GM23338 (cell line): ENCODE data around the gene CELA1. TPM values are rescaled to one million over a fixed set of nuclear protein-coding genes. Genes with fewer than 3 reads are reported as not detected.

ENCODE experiments used
- ATAC-seq: fragments of 200-7000 bp; cut with Tn5 transposase; 3 replicates; pipeline ENCODE4 v1.9.1; 2020
- DNase-seq: peaks from one replicate; pipeline ENCODE4 v3.0.0-alpha.2; 2015; ENCODE audit warnings: low spot score
- H2AFZ ChIP-seq: fragments of 200-600 bp; sonication (generic); 2 replicates; pipeline ENCODE4 v1.8.0; 2016; ENCODE audit warnings: antibody characterized with exemption, mild to moderate bottlenecking, moderate library complexity
- H3F3A ChIP-seq: fragments of 200-600 bp; sonication (generic); replicated peaks from 2 replicates; pipeline ENCODE4 v1.8.0; 2017; ENCODE audit warnings: antibody characterized with exemption, mixed run types, low read depth
- H3K27ac ChIP-seq: fragments of 200-600 bp; sonication (generic); 2 replicates; pipeline ENCODE4 v1.6.1; 2016; ENCODE audit warnings: low read depth
- H3K27me3 ChIP-seq: fragments of 200-600 bp; sonication (generic); 2 replicates; pipeline ENCODE4 v1.8.0; 2016; ENCODE audit warnings: mild to moderate bottlenecking, mixed run types, moderate library complexity; ENCODE audit not compliant: insufficient read depth
- H3K36me3 ChIP-seq: fragments of 200-600 bp; sonication (generic); 2 replicates; pipeline ENCODE4 v1.8.0; 2016; ENCODE audit warnings: mild to moderate bottlenecking; ENCODE audit not compliant: insufficient read depth
- H3K4me1 ChIP-seq: fragments of 200-600 bp; sonication (generic); 2 replicates; pipeline ENCODE4 v1.8.0; 2016; ENCODE audit warnings: mild to moderate bottlenecking, moderate library complexity; ENCODE audit not compliant: insufficient read depth
- H3K4me2 ChIP-seq: fragments of 200-600 bp; sonication (generic); 2 replicates; pipeline ENCODE4 v1.7.1; 2017; ENCODE audit warnings: mixed run types
- H3K4me3 ChIP-seq: fragments of 200-600 bp; sonication (generic); 2 replicates; pipeline ENCODE4 v1.6.1; 2016; ENCODE audit warnings: mixed run types
- H3K79me2 ChIP-seq: fragments of 200-600 bp; sonication (generic); replicated peaks from 2 replicates; pipeline ENCODE4 v1.8.0; 2017; ENCODE audit warnings: mild to moderate bottlenecking; ENCODE audit not compliant: insufficient read depth
- H3K9me2 ChIP-seq: fragments of 200-600 bp; sonication (generic); 2 replicates; pipeline ENCODE4 v1.8.0; 2017; ENCODE audit not compliant: insufficient read depth
- H4K20me1 ChIP-seq: fragments of 200-600 bp; sonication (generic); replicated peaks from 2 replicates; pipeline ENCODE4 v1.8.0; 2017; ENCODE audit warnings: mild to moderate bottlenecking; ENCODE audit not compliant: insufficient read depth
- H3K27ac Mint-ChIP-seq: 2 replicates; pipeline ENCODE4 v1.8.0; 2020; ENCODE audit warnings: inconsistent platforms, mild to moderate bottlenecking, moderate library complexity, mixed read lengths
- H3K27me3 Mint-ChIP-seq: 3 replicates; pipeline ENCODE4 v1.8.0; 2022; ENCODE audit warnings: low read depth, mild to moderate bottlenecking, moderate library complexity, mixed read lengths, inconsistent platforms; ENCODE audit not compliant: insufficient read depth, poor library complexity
- H3K36me3 Mint-ChIP-seq: 3 replicates; pipeline ENCODE4 v1.8.0; 2021; ENCODE audit warnings: low read depth, mild to moderate bottlenecking, inconsistent platforms, moderate library complexity, mixed read lengths
- H3K4me1 Mint-ChIP-seq: 3 replicates; pipeline ENCODE4 v1.8.0; 2020; ENCODE audit warnings: mild to moderate bottlenecking, inconsistent platforms, mixed read lengths
- H3K4me3 Mint-ChIP-seq: 3 replicates; pipeline ENCODE4 v1.8.0; 2021; ENCODE audit warnings: moderate library complexity, mild to moderate bottlenecking, inconsistent platforms, mixed read lengths
- H3K9me3 Mint-ChIP-seq: 3 replicates; pipeline ENCODE4 v1.8.0; 2020; ENCODE audit warnings: moderate library complexity, mild to moderate bottlenecking, inconsistent platforms, mixed read lengths
- CREB1 ChIP-seq: fragments of 250-450 bp; sonication (Bioruptor Pico); IDR thresholded peaks from 2 replicates; pipeline ENCODE4 v1.5.0; 2020; ENCODE audit warnings: low read depth, mild to moderate bottlenecking, moderate library complexity
- EZH2phosphoT487 ChIP-seq: fragments of 200-600 bp; sonication (generic); IDR thresholded peaks from one replicate; pipeline ENCODE4 v1.8.1; 2018; ENCODE audit warnings: antibody characterized with exemption; ENCODE audit not compliant: unreplicated experiment
- NANOG ChIP-seq: IDR thresholded peaks from 2 replicates; pipeline ENCODE4 v1.6.1; 2016; ENCODE audit warnings: antibody characterized with exemption, borderline replicate concordance
- POLR2AphosphoS5 ChIP-seq: IDR thresholded peaks from 2 replicates; pipeline ENCODE4 v1.6.1; 2016; ENCODE audit warnings: antibody characterized with exemption, low read depth
- STAT1 ChIP-seq: IDR thresholded peaks from one replicate; pipeline ENCODE4 v1.6.1; 2016; ENCODE audit warnings: antibody characterized with exemption; ENCODE audit not compliant: unreplicated experiment
- ZNF114 ChIP-seq: fragments of 250-450 bp; sonication (Bioruptor Pico); IDR thresholded peaks from 2 replicates; pipeline ENCODE4 v1.5.0; 2020; ENCODE audit warnings: mild to moderate bottlenecking, moderate library complexity
- ZNF331 ChIP-seq: fragments of 250-450 bp; sonication (Bioruptor Pico); IDR thresholded peaks from 2 replicates; pipeline ENCODE4 v1.5.0; 2020; ENCODE audit warnings: low read depth, mild to moderate bottlenecking, moderate library complexity
- polyA plus RNA-seq: library from polyadenylated mRNA; unstranded; fragments of >200 nt; fragmentation: Nextera tagmentation; extraction: Ambion mirVana; gene quantifications from 2 replicates; pipeline ENCODE4 v1.2.1, GENCODE V29; 2016
- total RNA-seq: library from RNA; depleted of rRNA; stranded (reverse); fragments of >200 nt; shearing (Covaris generic); gene quantifications from 2 replicates; pipeline ENCODE4 v1.2.3, GENCODE V29; 2014
- TF ChIP-seq, protein P1 (sequence below): IDR thresholded peaks from one replicate; pipeline ENCODE4 v1.6.1; 2018; ENCODE audit warnings: antibody characterized with exemption; ENCODE audit not compliant: unreplicated experiment
- TF ChIP-seq, protein P2 (sequence below), 2 experiments: fragments of 200-600 bp in 1 of 2; sonication (generic) in 1 of 2; conservative IDR thresholded peaks; 2 replicates each; pipeline versions ENCODE4 v1.5.1 to v1.6.1; 2016 to 2017; ENCODE audit warnings: antibody characterized with exemption in 2 of 2, low read depth in 2 of 2, mild to moderate bottlenecking in 2 of 2, moderate library complexity in 1 of 2
- TF ChIP-seq, protein P3 (sequence below): IDR thresholded peaks from 2 replicates; pipeline ENCODE4 v1.6.1; 2016; ENCODE audit warnings: antibody characterized with exemption

The CELA1 gene
- total and polyA plus RNA-seq, 2 experiments from 2014 or later, result not detected

DNA sequence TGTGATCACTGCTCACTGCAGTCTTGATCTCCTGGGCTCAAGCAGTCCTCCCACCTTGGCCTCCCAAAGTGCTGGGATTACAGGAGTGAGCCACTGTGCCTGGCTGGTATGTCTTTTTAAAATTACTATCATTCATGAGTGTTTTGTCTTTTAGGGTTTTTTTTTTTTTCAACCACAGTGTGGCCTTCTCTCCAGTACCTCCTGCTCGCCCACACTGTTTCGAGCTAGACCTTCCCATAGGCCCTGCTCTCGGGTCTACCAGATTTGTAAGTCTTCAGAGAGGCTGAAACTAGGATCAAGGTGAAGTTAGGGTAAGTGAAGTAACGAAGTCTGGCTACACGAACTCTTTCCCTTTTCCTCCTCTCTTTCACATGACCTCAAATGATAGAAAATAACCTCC lies 24.0 kb downstream of the CELA1 start:
- Mint-ChIP-seq H3K27me3 (peaks cover 2% of the 10 kb centered on the region), H3K27ac (no peak overlapping the region), H3K4me3 (no peak overlapping the region), H3K4me1 (peaks cover 24% of the 10 kb centered on the region), H3K36me3 (no peaks in the 10 kb centered on the region), H3K9me3 (no peaks in the 10 kb centered on the region; the same call in 2 of the 3 replicates)
- no peak overlapping the region for H3K27ac ChIP-seq
- TF ChIP-seq EZH2phosphoT487, result no peak
- TF ChIP-seq, protein P1, sequence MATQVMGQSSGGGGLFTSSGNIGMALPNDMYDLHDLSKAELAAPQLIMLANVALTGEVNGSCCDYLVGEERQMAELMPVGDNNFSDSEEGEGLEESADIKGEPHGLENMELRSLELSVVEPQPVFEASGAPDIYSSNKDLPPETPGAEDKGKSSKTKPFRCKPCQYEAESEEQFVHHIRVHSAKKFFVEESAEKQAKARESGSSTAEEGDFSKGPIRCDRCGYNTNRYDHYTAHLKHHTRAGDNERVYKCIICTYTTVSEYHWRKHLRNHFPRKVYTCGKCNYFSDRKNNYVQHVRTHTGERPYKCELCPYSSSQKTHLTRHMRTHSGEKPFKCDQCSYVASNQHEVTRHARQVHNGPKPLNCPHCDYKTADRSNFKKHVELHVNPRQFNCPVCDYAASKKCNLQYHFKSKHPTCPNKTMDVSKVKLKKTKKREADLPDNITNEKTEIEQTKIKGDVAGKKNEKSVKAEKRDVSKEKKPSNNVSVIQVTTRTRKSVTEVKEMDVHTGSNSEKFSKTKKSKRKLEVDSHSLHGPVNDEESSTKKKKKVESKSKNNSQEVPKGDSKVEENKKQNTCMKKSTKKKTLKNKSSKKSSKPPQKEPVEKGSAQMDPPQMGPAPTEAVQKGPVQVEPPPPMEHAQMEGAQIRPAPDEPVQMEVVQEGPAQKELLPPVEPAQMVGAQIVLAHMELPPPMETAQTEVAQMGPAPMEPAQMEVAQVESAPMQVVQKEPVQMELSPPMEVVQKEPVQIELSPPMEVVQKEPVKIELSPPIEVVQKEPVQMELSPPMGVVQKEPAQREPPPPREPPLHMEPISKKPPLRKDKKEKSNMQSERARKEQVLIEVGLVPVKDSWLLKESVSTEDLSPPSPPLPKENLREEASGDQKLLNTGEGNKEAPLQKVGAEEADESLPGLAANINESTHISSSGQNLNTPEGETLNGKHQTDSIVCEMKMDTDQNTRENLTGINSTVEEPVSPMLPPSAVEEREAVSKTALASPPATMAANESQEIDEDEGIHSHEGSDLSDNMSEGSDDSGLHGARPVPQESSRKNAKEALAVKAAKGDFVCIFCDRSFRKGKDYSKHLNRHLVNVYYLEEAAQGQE, result no peak
- TF ChIP-seq, protein P2, sequence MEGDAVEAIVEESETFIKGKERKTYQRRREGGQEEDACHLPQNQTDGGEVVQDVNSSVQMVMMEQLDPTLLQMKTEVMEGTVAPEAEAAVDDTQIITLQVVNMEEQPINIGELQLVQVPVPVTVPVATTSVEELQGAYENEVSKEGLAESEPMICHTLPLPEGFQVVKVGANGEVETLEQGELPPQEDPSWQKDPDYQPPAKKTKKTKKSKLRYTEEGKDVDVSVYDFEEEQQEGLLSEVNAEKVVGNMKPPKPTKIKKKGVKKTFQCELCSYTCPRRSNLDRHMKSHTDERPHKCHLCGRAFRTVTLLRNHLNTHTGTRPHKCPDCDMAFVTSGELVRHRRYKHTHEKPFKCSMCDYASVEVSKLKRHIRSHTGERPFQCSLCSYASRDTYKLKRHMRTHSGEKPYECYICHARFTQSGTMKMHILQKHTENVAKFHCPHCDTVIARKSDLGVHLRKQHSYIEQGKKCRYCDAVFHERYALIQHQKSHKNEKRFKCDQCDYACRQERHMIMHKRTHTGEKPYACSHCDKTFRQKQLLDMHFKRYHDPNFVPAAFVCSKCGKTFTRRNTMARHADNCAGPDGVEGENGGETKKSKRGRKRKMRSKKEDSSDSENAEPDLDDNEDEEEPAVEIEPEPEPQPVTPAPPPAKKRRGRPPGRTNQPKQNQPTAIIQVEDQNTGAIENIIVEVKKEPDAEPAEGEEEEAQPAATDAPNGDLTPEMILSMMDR (conservative IDR thresholded peaks at IDR 0.05; ENCODE audit: low read depth in 2 of 2), result no peak
- no peak for TF ChIP-seq ZNF331 (CRISPR knock-in tag)
- TF ChIP-seq CREB1 (CRISPR knock-in tag), result no peak
- TF ChIP-seq POLR2AphosphoS5, result no peak
- H2AFZ ChIP-seq, result peak overlapping the region; percentile 88; the same call in 1 of the 2 replicates
- ATAC-seq (no peak), DNase-seq (no peak)
- H3K79me2 ChIP-seq, result no peaks in the 10 kb centered on the region
- H3K36me3 ChIP-seq, result no peaks in the 10 kb centered on the region
- no peak overlapping the region for H3K4me3 ChIP-seq
- H3K4me2 ChIP-seq, result no peak overlapping the region
- no peaks in the 10 kb centered on the region for H4K20me1 ChIP-seq
- peaks cover 19% of the 10 kb centered on the region for H3K4me1 ChIP-seq
- 0 out of 2 replicates have a peak, but pooled peaks cover 2% of the 10 kb centered on the region for H3K9me2 ChIP-seq
- H3F3A ChIP-seq, result 0 out of 2 replicates have a peak, but pooled peaks cover 4% of the 10 kb centered on the region
- no peaks in the 10 kb centered on the region for H3K27me3 ChIP-seq

DNA sequence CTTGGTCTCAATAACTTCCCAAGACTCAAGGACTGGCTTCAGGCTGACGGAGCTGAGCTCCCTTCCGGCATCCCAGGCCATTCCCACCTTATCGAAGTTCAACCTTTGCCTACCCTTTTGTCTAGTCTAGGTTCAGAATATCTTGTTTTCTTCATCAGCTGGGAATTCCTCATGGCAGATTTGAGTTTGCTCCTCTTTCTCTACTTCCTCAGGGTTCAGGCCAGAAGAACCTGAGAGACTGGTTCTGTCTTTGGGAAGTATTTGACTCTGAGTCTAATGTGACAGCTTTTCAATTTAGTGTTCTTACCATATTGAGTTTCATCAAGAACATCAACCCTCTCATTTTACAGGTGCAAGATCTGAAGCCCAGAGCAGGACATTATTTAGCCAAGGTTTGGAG lies 24.6 kb downstream of the CELA1 start:
- H3K27me3 ChIP-seq, result no peaks in the 10 kb centered on the region
- no peak for ATAC-seq
- no peak for TF ChIP-seq EZH2phosphoT487
- no peak for TF ChIP-seq STAT1
- TF ChIP-seq POLR2AphosphoS5, result no peak
- no peak for TF ChIP-seq ZNF331 (CRISPR knock-in tag)
- TF ChIP-seq, protein P1, result no peak
- TF ChIP-seq, protein P2 (conservative IDR thresholded peaks at IDR 0.05; ENCODE audit: low read depth in 2 of 2), result no peak
- no peak for TF ChIP-seq ZNF114 (CRISPR knock-in tag)
- no peak for TF ChIP-seq CREB1 (CRISPR knock-in tag)
- TF ChIP-seq, protein P3, sequence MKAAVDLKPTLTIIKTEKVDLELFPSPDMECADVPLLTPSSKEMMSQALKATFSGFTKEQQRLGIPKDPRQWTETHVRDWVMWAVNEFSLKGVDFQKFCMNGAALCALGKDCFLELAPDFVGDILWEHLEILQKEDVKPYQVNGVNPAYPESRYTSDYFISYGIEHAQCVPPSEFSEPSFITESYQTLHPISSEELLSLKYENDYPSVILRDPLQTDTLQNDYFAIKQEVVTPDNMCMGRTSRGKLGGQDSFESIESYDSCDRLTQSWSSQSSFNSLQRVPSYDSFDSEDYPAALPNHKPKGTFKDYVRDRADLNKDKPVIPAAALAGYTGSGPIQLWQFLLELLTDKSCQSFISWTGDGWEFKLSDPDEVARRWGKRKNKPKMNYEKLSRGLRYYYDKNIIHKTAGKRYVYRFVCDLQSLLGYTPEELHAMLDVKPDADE, result no peak
- no peak for TF ChIP-seq NANOG
- DNase-seq, result no peak
- Mint-ChIP-seq H3K36me3 (no peaks in the 10 kb centered on the region), H3K4me1 (peaks cover 24% of the 10 kb centered on the region), H3K27ac (no peak overlapping the region), H3K4me3 (no peak overlapping the region), H3K27me3 (no peaks in the 10 kb centered on the region), H3K9me3 (no peaks in the 10 kb centered on the region; the same call in 2 of the 3 replicates)
- no peak overlapping the region for H3K4me3 ChIP-seq
- no peaks in the 10 kb centered on the region for H3K36me3 ChIP-seq
- peak overlapping the region; percentile 47; the same call in 1 of the 2 replicates for H2AFZ ChIP-seq
- H3K79me2 ChIP-seq, result no peaks in the 10 kb centered on the region
- no peaks in the 10 kb centered on the region for H4K20me1 ChIP-seq
- H3K27ac ChIP-seq, result peak overlapping the region; percentile 85; the same call in 1 of the 2 replicates
- H3K9me2 ChIP-seq, result 0 out of 2 replicates have a peak, but pooled peaks cover 2% of the 10 kb centered on the region
- H3K4me1 ChIP-seq, result peaks cover 19% of the 10 kb centered on the region
- no peak overlapping the region for H3K4me2 ChIP-seq
- 0 out of 2 replicates have a peak, but pooled peaks cover 4% of the 10 kb centered on the region for H3F3A ChIP-seq
